Muscle of leg (tissue), 11 donors: ENCODE results near the gene PTK6. TPM values are rescaled to one million over a fixed set of nuclear protein-coding genes. Genes with fewer than 3 reads are reported as not detected.
"Not testable (repeated sequence)": the region's sequence is repeated elsewhere in the genome, so short reads cannot be mapped to it uniquely, and the experiment has no call there.

Experiments used
- DNase-seq: peaks from one replicate; pipeline ENCODE4 v3.0.0; 2013
- H3K27ac ChIP-seq: one replicate; pipeline ENCODE4 v1.5.1; 2013; ENCODE audit warnings: mild to moderate bottlenecking, low read length, control low read depth
- H3K27me3 ChIP-seq: one replicate; pipeline ENCODE4 v1.6.1; 2013; ENCODE audit warnings: low read length; ENCODE audit not compliant: control insufficient read depth, insufficient read depth
- H3K36me3 ChIP-seq: one replicate; pipeline ENCODE4 v1.6.1; 2013; ENCODE audit warnings: low read length; ENCODE audit not compliant: control insufficient read depth, insufficient read depth
- H3K4me1 ChIP-seq: one replicate; pipeline ENCODE4 v1.6.1; 2013; ENCODE audit warnings: low read length; ENCODE audit not compliant: control insufficient read depth, insufficient read depth
- H3K4me3 ChIP-seq: one replicate; pipeline ENCODE4 v1.5.1; 2013; ENCODE audit warnings: low read length, control low read depth
- H3K9me3 ChIP-seq: replicated peaks from 2 replicates; pipeline ENCODE4 v1.6.1; 2013; ENCODE audit warnings: low read depth, low read length; ENCODE audit not compliant: control insufficient read depth
- WGBS: methylation state at CpG from one replicate; pipeline ENCODE4 v1.1.5; 2013; ENCODE audit warnings: missing lambda C conversion rate; ENCODE audit not compliant: insufficient coverage; 5-methylcytosine and 5-hydroxymethylcytosine counted together
- polyA plus RNA-seq, 8 donors: library from polyadenylated mRNA; unstranded; fragments of 120-200 nt; gene quantifications; one replicate each; pipeline versions ENCODE4 v1.2.1 to v1.2.3, GENCODE V29; 2013; ENCODE audit warnings: inconsistent platforms in 1 of 8, low replicate concordance in 1 of 8; ENCODE audit not compliant: insufficient read length in 8 of 8, insufficient read depth in 1 of 8
- total RNA-seq: library from RNA; stranded (reverse); fragments of 120-200 nt; gene quantifications from one replicate; pipeline ENCODE4 v1.2.4, GENCODE V29; 2013

PTK6 gene
- total and polyA plus RNA-seq, 9 donors = 0.08 to 0.61 (median 0.34) TPM; not detected in 1

DNA sequence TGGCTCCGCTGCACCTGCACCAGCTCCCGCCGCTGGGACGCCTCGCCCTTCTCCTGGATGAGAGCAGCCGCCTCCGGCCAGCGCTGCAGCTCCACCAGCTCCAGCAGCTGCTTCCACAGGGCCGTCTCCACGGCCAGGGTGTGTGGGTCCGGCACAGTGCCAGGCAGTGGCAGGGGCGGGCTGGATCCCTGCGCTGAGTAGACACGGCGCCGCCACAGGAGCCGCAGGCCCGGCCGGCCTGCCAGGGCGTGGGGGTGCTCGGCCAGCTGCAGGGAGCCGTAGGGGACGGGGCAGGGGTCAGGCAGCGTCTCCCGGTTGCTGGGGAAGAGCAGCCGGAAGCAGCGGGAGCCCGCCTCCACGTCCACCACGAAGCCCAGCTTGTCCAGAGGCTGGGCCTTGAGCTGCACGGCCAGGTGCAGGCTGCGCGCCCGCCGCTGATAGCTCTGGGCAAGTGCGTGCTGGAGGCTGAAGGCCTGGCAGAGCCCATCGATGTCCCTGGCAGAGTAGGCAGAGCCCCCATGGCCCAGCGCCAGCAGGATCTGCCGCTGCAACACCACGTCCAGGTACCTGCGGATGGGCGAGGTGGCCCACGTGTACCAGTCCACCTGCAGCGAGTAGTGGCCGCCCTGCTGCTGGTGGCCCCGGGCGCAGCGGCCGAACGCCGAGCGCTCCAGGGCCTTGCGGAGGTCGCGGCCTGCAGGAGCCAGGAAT lies 26.2 kb upstream of the PTK6 start:
- H3K36me3 ChIP-seq = peaks cover 87% of the 10 kb centered on the region
- peaks cover 5% of the 10 kb centered on the region for H3K4me1 ChIP-seq
- H3K4me3 ChIP-seq = no peak overlapping the region
- no peak for DNase-seq
- H3K9me3 ChIP-seq = no peaks in the 10 kb centered on the region
- H3K27ac ChIP-seq = no peak overlapping the region
- no peaks in the 10 kb centered on the region for H3K27me3 ChIP-seq
- WGBS = 93% methylated on average over 55 of the region's 55 CpGs

DNA sequence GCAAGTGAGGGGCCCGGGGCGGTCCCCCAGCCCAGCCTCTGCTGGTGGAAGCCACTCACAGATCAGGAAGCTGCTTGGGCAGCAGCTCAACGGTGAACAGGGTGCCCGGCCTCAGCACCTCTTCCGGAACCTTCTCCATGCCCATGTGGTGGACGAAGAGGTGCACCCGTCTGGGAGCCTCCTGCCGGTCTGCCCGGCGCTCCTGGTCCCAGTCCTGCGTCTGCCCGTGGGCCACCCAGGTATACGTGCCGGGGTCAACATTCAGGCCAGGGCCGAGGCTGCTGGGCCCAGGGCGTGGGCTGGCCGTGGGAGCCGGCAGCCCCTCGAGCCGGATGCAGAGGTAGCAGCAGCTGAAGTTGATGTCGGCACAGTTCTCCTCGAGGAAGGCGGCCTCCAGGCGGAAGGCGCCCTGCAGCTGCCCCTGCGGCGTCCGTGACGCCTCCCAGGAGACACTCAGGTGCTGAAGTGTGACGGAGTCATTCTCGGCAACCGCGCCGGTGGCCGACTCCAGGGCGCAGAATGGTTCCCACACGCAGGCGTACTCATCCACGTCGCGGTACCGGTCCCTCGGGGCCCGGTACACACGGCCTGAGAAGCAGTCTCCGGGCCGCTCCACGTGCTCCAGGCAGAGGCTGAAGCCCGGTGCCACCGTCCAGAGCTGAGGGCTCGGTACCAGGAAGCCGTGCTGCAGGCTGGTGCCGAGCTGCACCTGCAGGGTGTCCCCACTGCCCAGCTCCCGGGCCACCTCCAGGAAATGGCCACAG lies 25.5 kb upstream of the PTK6 start:
- 90% methylated on average over 54 of the region's 54 CpGs for WGBS

DNA sequence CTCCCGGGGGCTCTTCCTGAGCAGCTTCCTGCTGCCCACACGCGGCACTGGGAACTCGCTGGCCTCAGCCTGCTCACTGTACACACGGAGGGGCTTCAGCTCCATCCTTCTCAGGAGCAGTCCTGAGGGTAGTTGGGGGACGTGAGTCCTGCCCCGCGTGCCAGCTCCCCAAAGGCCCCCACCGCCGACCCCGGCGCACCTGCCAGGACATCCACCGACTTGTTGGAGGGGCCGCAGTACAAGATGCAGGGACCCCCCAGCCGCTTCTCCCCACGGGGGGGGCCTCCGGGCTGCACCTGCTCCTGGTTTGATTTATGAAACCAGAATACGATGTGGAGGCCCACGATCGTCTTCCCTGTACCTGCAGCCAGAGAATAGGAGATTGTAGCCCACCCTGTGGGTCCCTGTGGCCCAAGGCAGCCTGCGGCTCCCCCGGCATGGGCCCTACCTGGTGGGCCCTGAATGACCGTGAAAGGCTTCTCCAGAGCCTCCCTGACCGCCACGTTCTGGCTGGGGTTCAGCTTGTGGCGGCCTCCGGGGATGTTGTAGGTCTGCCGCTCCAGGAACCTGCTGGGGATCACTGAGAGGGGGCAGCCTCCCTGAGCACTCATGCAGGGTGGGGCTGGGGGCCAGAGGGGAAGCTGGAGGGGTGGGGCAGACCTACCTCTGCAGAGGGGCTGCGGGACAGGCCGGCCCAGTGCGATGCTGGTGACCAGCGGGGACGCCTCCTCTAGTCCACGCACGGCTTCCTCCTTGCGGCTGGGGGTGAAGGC lies 24.6 kb upstream of the PTK6 start:
- WGBS = 75% methylated on average over 30 of the region's 36 CpGs
- Histone ChIP-seq H3K9me3 (no peaks in the 10 kb centered on the region), H3K27ac (no peak overlapping the region), H3K4me3 (no peak overlapping the region), H3K36me3 (peaks cover 73% of the 10 kb centered on the region), H3K27me3 (no peaks in the 10 kb centered on the region), H3K4me1 (peaks cover 7% of the 10 kb centered on the region)
- no peak for DNase-seq

More for the DNA sequence above, 25.5 kb upstream of the PTK6 start:
- no peak overlapping the region for H3K4me3 ChIP-seq
- H3K27ac ChIP-seq = no peak overlapping the region
- no peaks in the 10 kb centered on the region for H3K27me3 ChIP-seq
- no peaks in the 10 kb centered on the region for H3K4me1 ChIP-seq
- peaks cover 80% of the 10 kb centered on the region for H3K36me3 ChIP-seq
- no peak for DNase-seq
- H3K9me3 ChIP-seq = no peaks in the 10 kb centered on the region

DNA sequence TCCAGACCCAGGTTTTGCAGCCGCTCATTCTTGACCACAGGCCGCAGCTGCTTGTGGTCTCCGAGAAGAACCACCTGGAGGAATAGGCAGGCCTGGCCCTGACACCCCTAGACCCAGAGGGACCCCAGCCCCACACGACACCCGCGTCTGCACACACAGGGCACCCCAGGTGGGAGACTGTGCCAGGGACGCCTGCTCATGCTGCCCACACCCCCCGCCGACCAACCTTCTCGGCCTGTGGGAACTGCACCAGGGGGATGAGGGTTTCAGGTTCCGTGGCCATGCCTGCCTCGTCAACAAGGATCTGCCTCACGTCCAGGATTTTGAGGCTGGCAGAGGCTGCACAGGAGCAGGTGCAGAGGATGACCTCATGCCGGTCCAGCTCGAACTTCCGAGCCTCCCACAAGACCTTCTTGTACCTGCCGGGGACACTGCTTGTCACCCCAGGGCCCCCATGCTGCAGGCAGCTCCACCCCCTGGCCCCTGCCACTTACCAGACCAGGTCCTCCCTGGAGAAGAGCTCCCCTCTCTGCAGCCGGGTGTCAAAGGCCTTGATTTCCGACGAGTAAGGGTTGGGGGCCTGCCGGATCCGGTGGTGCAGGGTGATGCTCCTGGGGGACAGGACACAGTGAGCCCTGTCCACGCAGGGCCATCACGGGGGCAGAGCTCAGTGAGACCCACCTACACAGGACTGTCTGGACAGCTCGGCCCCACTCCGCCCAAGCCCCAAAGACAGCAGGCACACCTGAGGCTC lies 23.9 kb upstream of the PTK6 start:
- no peak for DNase-seq
- peaks cover 8% of the 10 kb centered on the region for H3K4me1 ChIP-seq
- H3K4me3 ChIP-seq = no peak overlapping the region
- no peaks in the 10 kb centered on the region for H3K9me3 ChIP-seq
- no peaks in the 10 kb centered on the region for H3K27me3 ChIP-seq
- H3K36me3 ChIP-seq = peaks cover 66% of the 10 kb centered on the region
- no peak overlapping the region for H3K27ac ChIP-seq
- 81% methylated on average over 26 of the region's 26 CpGs for WGBS

DNA sequence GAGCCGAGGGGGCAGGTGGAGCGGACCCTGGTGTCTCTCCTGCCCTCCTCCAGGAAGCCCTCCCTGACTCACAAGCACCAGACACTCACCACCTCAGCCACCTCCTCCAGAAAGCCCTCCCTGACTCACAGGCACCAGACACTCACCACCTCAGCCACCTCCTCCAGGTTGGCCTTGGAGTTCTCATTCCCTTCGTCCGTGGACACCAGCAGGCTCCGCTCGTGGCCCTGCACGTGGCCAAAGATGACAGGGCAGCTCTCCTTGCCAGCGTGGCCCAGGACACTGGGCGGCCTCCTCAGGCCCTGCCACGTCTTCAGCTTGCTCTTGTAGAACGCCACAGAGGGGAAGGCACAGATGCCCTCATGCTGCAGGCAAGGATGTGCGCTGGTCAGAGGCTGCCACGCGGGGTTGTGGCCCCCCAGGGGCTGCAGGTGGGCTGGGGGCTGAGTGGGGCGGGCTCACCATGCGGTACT lies 23.2 kb upstream of the PTK6 start:
- no peak for DNase-seq
- Histone ChIP-seq H3K36me3 (peaks cover 60% of the 10 kb centered on the region), H3K27ac (no peak overlapping the region), H3K4me1 (peaks cover 8% of the 10 kb centered on the region), H3K27me3 (no peaks in the 10 kb centered on the region), H3K9me3 (no peaks in the 10 kb centered on the region), H3K4me3 (no peak overlapping the region)
- 94% methylated on average over 16 of the region's 16 CpGs for WGBS

DNA sequence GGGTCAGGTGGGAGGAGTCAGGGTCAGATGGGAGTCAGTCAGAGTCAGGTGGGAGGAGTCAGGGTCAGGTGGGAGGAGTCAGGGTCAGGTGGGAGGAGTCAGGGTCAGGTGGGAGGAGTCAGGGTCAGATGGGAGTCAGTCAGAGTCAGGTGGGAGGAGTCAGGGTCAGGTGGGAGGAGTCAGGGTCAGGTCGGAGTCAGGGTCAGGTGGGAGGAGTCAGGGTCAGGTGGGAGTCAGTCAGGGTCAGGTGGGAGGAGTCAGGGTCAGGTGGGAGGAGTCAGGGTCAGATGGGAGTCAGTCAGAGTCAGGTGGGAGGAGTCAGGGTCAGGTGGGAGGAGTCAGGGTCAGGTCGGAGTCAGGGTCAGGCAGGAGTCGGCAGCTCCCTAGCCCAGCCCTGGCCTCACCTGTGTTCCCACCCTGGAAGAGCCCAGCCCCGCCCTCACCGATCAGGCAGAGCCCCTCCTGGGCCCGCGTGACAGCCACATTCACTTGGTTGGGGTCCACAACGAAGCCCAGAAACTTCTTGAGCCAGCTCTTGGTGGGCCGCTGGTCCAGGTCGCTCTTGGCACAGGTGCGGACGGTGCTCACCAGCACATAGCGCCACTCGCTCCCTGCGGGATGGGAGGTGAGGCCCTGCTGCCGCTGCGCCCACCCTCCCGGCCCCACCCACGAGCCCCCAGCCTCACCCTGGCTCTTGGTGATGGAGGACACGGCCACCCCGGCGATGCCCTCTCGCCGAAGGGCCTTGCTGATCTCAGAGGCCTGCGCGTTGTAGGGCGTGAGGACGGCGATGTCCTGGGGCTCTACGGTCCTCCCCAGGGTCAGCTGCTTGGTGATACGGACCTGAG lies 22.5 kb upstream of the PTK6 start:
- not testable (repeated sequence) for DNase-seq, H3K27me3 ChIP-seq, H3K27ac ChIP-seq, H3K4me3 ChIP-seq, H3K9me3 ChIP-seq
- Histone ChIP-seq H3K36me3 (peaks cover 54% of the 10 kb centered on the region), H3K4me1 (peaks cover 10% of the 10 kb centered on the region)
- WGBS = 92% methylated on average over 26 of the region's 31 CpGs

DNA sequence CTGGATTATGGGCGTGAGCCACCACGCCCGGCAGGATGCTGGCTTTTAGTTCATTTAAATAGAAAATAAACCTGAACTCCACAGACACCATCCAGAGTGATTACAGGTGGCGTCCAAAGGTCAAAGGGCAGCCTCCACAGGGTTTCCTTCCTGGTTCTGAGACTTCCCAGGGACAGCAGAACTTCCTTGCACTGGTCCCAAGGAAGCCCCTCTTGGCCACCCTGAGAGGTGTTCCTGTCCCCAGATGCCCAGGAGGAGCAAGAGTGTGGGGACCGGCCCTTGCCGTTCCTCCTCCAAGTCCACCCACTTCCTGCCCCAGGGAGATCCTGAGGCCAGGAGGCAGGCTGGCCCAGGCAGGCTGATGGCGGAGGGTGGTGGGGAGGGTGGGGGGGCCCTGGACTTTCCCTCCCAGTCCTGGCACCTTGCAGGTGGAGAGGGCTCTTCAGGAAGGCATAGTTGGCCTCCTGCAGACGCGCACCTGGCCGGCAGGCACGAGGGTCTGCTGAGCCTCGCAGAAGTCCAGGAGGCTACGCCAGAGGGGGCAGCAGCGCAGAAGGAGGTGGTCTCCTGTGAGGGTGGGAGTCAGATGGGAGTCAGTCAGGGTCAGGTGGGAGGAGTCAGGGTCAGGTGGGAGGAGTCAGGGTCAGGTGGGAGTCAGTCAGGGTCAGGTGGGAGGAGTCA lies 21.8 kb upstream of the PTK6 start:
- Histone ChIP-seq H3K4me1 (peaks cover 17% of the 10 kb centered on the region), H3K4me3 (no peak overlapping the region), H3K27ac (no peak overlapping the region), H3K9me3 (no peaks in the 10 kb centered on the region), H3K36me3 (peaks cover 46% of the 10 kb centered on the region), H3K27me3 (peaks cover 9% of the 10 kb centered on the region)
- 94% methylated on average over 8 of the region's 14 CpGs for WGBS
- DNase-seq = no peak

DNA sequence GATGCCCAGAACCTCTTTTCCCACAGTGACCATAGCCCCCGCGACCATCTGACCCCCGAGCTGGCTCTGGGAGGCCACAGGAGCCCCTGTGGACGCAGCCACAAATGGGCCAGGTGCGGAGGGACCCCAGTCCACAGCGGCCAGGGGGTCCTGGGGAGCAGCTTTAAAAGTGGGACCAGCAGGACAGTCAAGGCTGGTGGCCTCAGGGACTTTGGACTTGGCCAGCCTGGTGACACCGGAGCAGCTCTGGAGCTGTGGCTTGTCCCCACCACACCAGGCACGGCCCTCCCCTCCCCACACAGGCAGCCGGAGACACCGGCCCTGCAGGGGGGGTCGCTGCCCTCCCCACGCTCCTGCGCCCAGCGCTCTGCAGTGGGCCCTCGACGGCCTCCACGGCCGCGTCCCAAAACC lies 20.3 kb upstream of the PTK6 start:
- Histone ChIP-seq H3K4me1 (peaks cover 28% of the 10 kb centered on the region), H3K4me3 (no peak overlapping the region), H3K9me3 (no peaks in the 10 kb centered on the region), H3K27me3 (peaks cover 23% of the 10 kb centered on the region), H3K36me3 (peaks cover 32% of the 10 kb centered on the region), H3K27ac (no peak overlapping the region)
- WGBS = 89% methylated on average over 19 of the region's 19 CpGs
- no peak for DNase-seq
